Liver (tissue), 9 donors: Measurements from ENCODE around the gene PPP3R2. TPM values are rescaled to one million over a fixed set of nuclear protein-coding genes. Genes with fewer than 3 reads are reported as not detected.

Experiments
- DNase-seq: peaks from one replicate; pipeline ENCODE4 v3.0.0-alpha.2; 2017; ENCODE audit warnings: low spot score
- H3K27ac ChIP-seq, 2 donors: one replicate each; pipeline ENCODE4 v1.7.0; 2013; ENCODE audit warnings: inconsistent platforms in 2 of 2, low read length in 2 of 2, control low read depth in 1 of 2, low read depth in 1 of 2, mild to moderate bottlenecking in 1 of 2
- H3K27me3 ChIP-seq, 4 donors: one replicate each; pipeline versions ENCODE4 v1.6.1 to v1.7.0; 2013; ENCODE audit warnings: low read length in 3 of 4, inconsistent platforms in 1 of 4, mild to moderate bottlenecking in 1 of 4, moderate library complexity in 1 of 4; ENCODE audit not compliant: control insufficient read depth in 4 of 4, insufficient read depth in 4 of 4
- H3K36me3 ChIP-seq, 4 donors: one replicate each; pipeline versions ENCODE4 v1.6.1 to v1.7.0; 2013; ENCODE audit warnings: low read length in 3 of 4, mild to moderate bottlenecking in 3 of 4, low read depth in 1 of 4, moderate library complexity in 1 of 4; ENCODE audit not compliant: control insufficient read depth in 4 of 4, insufficient read depth in 3 of 4
- H3K4me1 ChIP-seq, 4 donors: one replicate each; pipeline versions ENCODE4 v1.6.1 to v1.7.0; 2013; ENCODE audit warnings: low read length in 3 of 4, mild to moderate bottlenecking in 3 of 4, moderate library complexity in 1 of 4; ENCODE audit not compliant: control insufficient read depth in 4 of 4, insufficient read depth in 4 of 4
- H3K4me3 ChIP-seq, 3 donors: one replicate each; pipeline versions ENCODE4 v1.6.1 to v1.7.0; 2013; ENCODE audit warnings: low read length in 3 of 3, control low read depth in 1 of 3, low read depth in 1 of 3, mild to moderate bottlenecking in 1 of 3
- H3K9ac ChIP-seq, 2 donors: one replicate each; pipeline ENCODE4 v1.7.0; 2013; ENCODE audit warnings: low read length in 2 of 2, mild to moderate bottlenecking in 2 of 2, moderate library complexity in 2 of 2, control low read depth in 1 of 2, low read depth in 1 of 2
- H3K9me3 ChIP-seq, 4 donors: one replicate each; pipeline versions ENCODE4 v1.6.1 to v1.7.0; 2013; ENCODE audit warnings: low read length in 3 of 4; ENCODE audit not compliant: control insufficient read depth in 4 of 4
- CTCF ChIP-seq: fragments of 150-350 bp; IDR thresholded peaks from 2 replicates; pipeline ENCODE4 v1.5.1; 2017; ENCODE audit warnings: improper control_type of control experiment, low read depth, low read length; ENCODE audit not compliant: missing input control
- EGR1 ChIP-seq, 2 donors: IDR thresholded peaks; 2 replicates each; pipeline ENCODE4 v1.6.1; 2016 to 2018; ENCODE audit warnings: antibody characterized with exemption in 2 of 2, low read depth in 2 of 2
- FOXA1 ChIP-seq: IDR thresholded peaks from 2 replicates; pipeline ENCODE4 v1.6.1; 2016; ENCODE audit warnings: antibody characterized with exemption
- FOXA2 ChIP-seq: IDR thresholded peaks from 2 replicates; pipeline ENCODE4 v1.6.1; 2016; ENCODE audit warnings: antibody characterized with exemption
- GABPA ChIP-seq, 2 donors: IDR thresholded peaks in 1 of 2; conservative IDR thresholded peaks in 1 of 2; 2 replicates each; pipeline ENCODE4 v1.6.1; 2016; ENCODE audit warnings: antibody characterized with exemption in 2 of 2, mild to moderate bottlenecking in 1 of 2, moderate library complexity in 1 of 2
- HNF4A ChIP-seq, 2 donors: conservative IDR thresholded peaks; 2 replicates each; pipeline ENCODE4 v1.6.1; 2016; ENCODE audit warnings: antibody characterized with exemption in 2 of 2, mild to moderate bottlenecking in 2 of 2
- HNF4G ChIP-seq: IDR thresholded peaks from 2 replicates; pipeline ENCODE4 v1.6.1; 2016; ENCODE audit warnings: antibody characterized with exemption
- MAX ChIP-seq: IDR thresholded peaks from 2 replicates; pipeline ENCODE4 v1.6.1; 2016; ENCODE audit warnings: antibody characterized with exemption
- NR2F2 ChIP-seq: IDR thresholded peaks from 2 replicates; pipeline ENCODE4 v1.6.1; 2016; ENCODE audit warnings: antibody characterized with exemption
- RAD21 ChIP-seq, 2 donors: IDR thresholded peaks; 2 replicates each; pipeline ENCODE4 v1.6.1; 2016; ENCODE audit warnings: antibody characterized with exemption in 2 of 2, mild to moderate bottlenecking in 2 of 2
- REST ChIP-seq: IDR thresholded peaks from 2 replicates; pipeline ENCODE4 v1.6.1; 2016; ENCODE audit warnings: antibody characterized with exemption, mild to moderate bottlenecking
- RXRA ChIP-seq, 2 donors: IDR thresholded peaks; 2 replicates each; pipeline ENCODE4 v1.6.1; 2017 to 2018; ENCODE audit warnings: antibody characterized with exemption in 2 of 2, mild to moderate bottlenecking in 1 of 2
- SP1 ChIP-seq: IDR thresholded peaks from 2 replicates; pipeline ENCODE4 v1.6.1; 2018; ENCODE audit warnings: antibody characterized with exemption, mild to moderate bottlenecking
- TAF1 ChIP-seq: conservative IDR thresholded peaks from 2 replicates; pipeline ENCODE4 v1.6.1; 2016; ENCODE audit warnings: antibody characterized with exemption, mild to moderate bottlenecking
- YY1 ChIP-seq: IDR thresholded peaks from 2 replicates; pipeline ENCODE4 v1.6.1; 2016; ENCODE audit warnings: antibody characterized with exemption, mild to moderate bottlenecking
- ZBTB33 ChIP-seq: IDR thresholded peaks from 2 replicates; pipeline ENCODE4 v1.6.1; 2016; ENCODE audit warnings: antibody characterized with exemption
- WGBS: extraction: QIAGEN DNeasy Blood & Tissue Kit; methylation state at CpG from one replicate; pipeline ENCODE4 v1.1.7; 2013; 5-methylcytosine and 5-hydroxymethylcytosine counted together
- polyA plus RNA-seq, 2 donors: library from polyadenylated mRNA; stranded (reverse) in 1 of 2; unstranded in 1 of 2; fragments of 200-250 nt in 1 of 2; fragments of >200 nt in 1 of 2; fragmentation: Nextera tagmentation in 1 of 2; extraction: Ambion mirVana in 1 of 2; gene quantifications; one replicate each; pipeline versions ENCODE4 v1.2.1 to v1.2.3, GENCODE V29; 2013 to 2015
- total RNA-seq, 2 donors: library from RNA; depleted of rRNA; stranded (reverse); fragments of >200 nt; gene quantifications; one replicate each; pipeline ENCODE4 v1.2.3, GENCODE V29; 2014
- donor health status: healthy.
- donor health status: healthy.
- donor health status: healthy.
- donor health status: healthy.
- donor health status: healthy.

PPP3R2 gene
- total and polyA plus RNA-seq, 4 donors, result 0.08 TPM; not detected in 3

GRCh38 chr9:101604296-101604695, 9.5 kb upstream of the PPP3R2 start:
- TF ChIP-seq EGR1 (IDR thresholded peaks at IDR 0.05; ENCODE audit: low read depth in 2 of 2) (no peak), HNF4A (conservative IDR thresholded peaks at IDR 0.05) (no peak), ZBTB33 (no peak), GABPA (IDR thresholded peaks at IDR 0.05 in 1 of 2, conservative IDR thresholded peaks at IDR 0.05 in 1 of 2) (no peak), YY1 (no peak), RXRA (IDR thresholded peaks at IDR 0.05) (no peak), TAF1 (no peak), CTCF (no peak)
- no peaks in the 10 kb centered on the region for H3K27me3 ChIP-seq
- peaks cover 0 to 28% (median 16%) of the 10 kb centered on the region in 4 donors for H3K4me1 ChIP-seq
- WGBS, result 77% methylated on average over 2 of the region's 2 CpGs
- no peak for DNase-seq
- H3K9ac ChIP-seq, result no peak overlapping the region
- no peak overlapping the region for H3K27ac ChIP-seq
- no peaks in the 10 kb centered on the region for H3K36me3 ChIP-seq
- H3K9me3 ChIP-seq, result no peaks in the 10 kb centered on the region
- H3K4me3 ChIP-seq, result no peak overlapping the region

GRCh38 chr9:101601904-101602765, 7.4 kb upstream of the PPP3R2 start:
- H3K4me1 ChIP-seq, result peaks cover 0 to 19% (median 14%) of the 10 kb centered on the region in 4 donors
- WGBS, result 20% methylated on average over 11 of the region's 11 CpGs
- no peak overlapping the region for H3K27ac ChIP-seq
- no peaks in the 10 kb centered on the region for H3K36me3 ChIP-seq
- H3K9me3 ChIP-seq, result no peaks in the 10 kb centered on the region
- H3K27me3 ChIP-seq, result no peaks in the 10 kb centered on the region
- TF ChIP-seq TAF1 (no peak), CTCF (peak; percentile 77), RAD21 (IDR thresholded peaks at IDR 0.05) (peak; percentile 94 to 96), REST (no peak), SP1 (no peak), FOXA2 (no peak), RXRA (IDR thresholded peaks at IDR 0.05) (no peak), HNF4G (no peak), FOXA1 (no peak), ZBTB33 (no peak), MAX (no peak), NR2F2 (no peak)
- H3K4me3 ChIP-seq, result no peak overlapping the region
- DNase-seq, result no peak
- H3K9ac ChIP-seq, result no peak overlapping the region
